Measurements from ENCODE around the gene URB1.

DNA sequence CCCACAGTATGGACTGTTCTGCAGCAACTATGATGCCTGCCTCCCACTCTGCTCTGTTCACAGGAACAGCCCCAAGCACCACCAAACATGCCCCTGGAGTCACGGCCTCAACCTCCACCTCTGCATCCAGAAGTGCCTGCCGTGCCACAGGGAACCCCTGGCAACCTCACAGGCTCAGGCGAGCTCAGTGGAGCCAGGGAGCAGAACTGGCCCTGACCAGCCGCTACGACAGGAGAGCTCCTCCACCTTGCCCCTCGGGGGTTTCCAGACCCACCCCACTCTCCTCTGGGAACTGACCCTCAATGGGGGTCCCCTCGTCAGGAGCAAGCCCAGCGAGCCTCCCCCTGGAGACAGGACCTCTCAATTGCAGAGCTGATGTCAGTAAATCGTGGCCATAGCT, 81.2 kb downstream of the URB1 start:
- TF ChIP-seq, protein P1, sequence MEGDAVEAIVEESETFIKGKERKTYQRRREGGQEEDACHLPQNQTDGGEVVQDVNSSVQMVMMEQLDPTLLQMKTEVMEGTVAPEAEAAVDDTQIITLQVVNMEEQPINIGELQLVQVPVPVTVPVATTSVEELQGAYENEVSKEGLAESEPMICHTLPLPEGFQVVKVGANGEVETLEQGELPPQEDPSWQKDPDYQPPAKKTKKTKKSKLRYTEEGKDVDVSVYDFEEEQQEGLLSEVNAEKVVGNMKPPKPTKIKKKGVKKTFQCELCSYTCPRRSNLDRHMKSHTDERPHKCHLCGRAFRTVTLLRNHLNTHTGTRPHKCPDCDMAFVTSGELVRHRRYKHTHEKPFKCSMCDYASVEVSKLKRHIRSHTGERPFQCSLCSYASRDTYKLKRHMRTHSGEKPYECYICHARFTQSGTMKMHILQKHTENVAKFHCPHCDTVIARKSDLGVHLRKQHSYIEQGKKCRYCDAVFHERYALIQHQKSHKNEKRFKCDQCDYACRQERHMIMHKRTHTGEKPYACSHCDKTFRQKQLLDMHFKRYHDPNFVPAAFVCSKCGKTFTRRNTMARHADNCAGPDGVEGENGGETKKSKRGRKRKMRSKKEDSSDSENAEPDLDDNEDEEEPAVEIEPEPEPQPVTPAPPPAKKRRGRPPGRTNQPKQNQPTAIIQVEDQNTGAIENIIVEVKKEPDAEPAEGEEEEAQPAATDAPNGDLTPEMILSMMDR (IDR thresholded peaks at IDR 0.05): no peak
- no peak for TF ChIP-seq EP300 (IDR thresholded peaks at IDR 0.05)
- TF ChIP-seq POLR2AphosphoS5 (IDR thresholded peaks at IDR 0.05): no peak
- TF ChIP-seq POLR2A (IDR thresholded peaks at IDR 0.05): no peak
